Astrocyte (in vitro differentiated cells and primary cell): Measurements from ENCODE around the gene CMIP.

Experiments used
- CTCF ChIP-seq: IDR thresholded peaks from 2 replicates; pipeline ENCODE4 v1.5.1; 2011; ENCODE audit warnings: low read depth, mild to moderate bottlenecking, inconsistent platforms, low read length, moderate library complexity; ENCODE audit not compliant: insufficient read depth
- EZH2 ChIP-seq: IDR thresholded peaks from 2 replicates; pipeline ENCODE4 v1.6.1; 2012; ENCODE audit warnings: mild to moderate bottlenecking, low read length, inconsistent platforms; ENCODE audit not compliant: insufficient read depth

GRCh38 chr16:81555660-81556059 lies 111.1 kb downstream of the CMIP start:
- TF ChIP-seq CTCF (no peak), EZH2 (no peak)
